ENCODE measurements around the gene IL34.
"Not testable (repeated sequence)": the region's sequence is repeated elsewhere in the genome, so short reads cannot be mapped to it uniquely, and the experiment has no call there.

IL34 gene

DNA sequence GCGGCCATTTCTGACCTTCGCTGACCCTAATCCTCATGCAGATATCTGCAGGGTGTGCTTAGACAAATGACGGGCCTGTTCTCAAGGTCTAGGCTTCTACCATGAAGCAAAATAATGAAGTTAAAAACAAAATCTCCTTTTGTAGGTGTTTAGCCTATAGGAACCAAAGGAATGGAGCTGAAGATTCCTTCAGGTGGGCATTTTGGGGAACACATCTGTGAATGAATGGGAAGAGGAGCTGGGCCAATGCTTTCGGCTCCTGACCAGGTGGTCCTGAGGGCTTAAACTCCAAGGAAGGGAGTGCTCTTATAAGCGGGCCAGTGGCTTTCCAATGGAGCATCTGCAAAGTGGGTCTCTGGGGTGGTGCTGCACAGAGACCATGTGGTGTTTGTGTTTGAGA is 14.1 kb upstream of the IL34 start:
- DNase-seq (ENCODE audit: low read depth), result no peak

DNA sequence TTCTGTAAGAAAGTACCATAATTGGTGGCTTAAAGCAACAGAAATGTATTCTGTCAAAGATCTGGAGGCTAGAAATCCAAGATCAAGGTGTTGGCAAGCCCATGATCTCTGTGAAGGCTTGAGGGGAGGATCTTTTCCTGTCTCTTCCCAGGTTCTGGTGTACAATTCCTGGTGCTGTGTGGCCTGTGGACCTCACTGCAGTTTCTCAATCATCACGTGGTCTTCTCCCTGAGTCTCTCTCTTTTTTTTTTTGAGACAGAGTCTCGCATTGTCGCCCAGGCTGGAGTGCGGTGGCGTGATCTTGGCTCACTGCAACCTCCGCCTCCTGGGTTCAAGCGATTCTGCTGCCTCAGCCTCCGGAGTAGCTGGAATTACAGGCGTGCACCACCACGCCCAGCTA is 12.7 kb upstream of the IL34 start:
- DNase-seq (ENCODE audit: low read depth), result not testable (repeated sequence)

DNA sequence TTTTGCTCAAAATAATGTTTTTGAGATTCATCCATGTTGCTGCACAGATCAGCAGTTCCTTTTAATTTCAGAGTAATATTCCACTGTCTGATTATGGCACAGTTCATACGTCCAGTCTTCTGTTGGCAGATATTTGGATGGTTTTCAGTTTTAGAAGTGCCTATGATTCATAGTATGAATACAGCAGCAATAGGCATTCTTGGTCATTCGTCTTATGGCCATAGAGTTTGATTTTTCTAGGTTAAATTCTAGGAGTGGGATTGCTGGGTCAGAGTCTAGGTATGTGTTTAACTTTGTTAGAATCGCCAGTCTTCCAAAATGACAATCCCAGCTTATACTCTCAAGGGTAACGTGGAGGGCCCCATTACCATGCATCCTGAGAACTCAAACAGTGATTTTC is 11.5 kb upstream of the IL34 start:
- DNase-seq (ENCODE audit: low read depth), result no peak

DNA sequence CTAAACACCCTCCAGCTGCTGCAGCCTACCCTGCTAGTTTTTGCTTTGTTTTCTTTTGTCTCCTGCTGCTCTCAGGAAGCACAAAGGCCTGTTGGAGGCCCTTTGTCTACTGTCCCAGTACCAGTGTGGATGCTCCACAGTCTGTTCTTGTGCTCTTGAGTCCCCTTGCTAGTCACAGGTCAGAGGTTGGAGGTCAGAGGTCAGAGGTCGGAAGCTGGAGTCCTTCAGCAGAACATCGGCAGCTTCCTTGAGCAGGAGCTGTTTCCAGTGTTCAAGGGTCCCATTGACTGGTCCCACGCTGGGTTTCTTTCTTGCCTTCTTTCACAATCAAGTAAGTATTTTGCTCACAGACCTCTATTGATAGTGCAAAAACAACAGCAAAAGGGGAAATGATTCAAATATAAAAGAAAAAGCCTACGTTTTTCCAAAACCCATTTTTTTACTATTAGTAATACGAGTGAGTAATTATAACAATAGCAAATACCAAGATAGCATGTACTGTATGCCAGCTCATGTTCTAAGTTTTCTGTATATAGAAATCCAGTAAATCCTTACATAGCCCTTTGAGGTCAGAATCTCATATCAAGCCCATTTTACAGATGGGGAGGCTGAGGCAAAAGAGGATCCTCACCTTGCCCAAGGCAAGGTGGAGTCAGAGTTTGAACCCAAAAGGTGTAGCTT is 10.9 kb upstream of the IL34 start:
- no peak for DNase-seq (ENCODE audit: low read depth)

DNA sequence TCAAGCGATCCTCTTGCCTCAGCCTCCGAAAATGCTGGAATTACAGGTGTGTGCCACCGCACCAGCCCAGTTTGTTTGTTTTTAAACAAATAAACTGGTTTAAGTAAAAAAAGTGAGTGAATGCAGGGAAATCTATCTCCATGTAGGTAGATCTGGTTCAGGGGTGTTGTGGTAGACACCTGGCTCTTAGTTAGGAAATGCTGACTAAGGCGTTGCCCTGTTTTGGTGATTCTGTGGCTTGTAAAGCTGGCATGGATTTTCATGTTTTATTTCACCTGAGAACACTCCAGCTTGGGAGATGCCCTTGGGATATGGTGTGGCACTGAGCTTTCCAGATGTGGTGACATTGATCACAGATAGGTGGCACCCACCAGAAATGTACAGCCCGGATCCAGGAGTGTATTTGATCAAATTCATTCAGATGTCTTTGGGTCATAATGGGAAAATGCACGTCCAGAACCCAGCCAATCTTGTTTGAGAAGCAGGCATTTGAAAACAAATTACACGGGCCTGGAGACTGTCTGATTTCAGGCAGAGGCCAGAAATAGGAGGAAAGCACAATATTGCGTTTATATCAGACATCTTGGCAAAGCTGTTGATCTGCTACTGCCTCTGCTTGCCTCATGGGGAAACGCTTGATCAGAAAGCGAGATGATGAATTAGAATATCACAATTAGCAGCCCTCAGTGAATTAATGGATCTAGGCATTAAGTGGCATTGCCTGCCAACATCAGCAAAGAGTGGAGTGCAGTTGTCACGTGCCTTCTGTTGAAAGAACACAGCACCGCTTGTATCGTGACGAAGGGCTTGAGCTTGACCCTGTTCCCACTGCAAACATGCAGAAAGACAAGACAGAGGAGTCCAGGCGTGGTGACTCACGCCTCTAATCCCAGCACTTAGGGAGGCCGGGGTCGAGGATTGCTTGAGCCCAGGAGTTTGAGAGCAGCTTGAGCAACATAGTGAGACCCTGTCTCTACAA is 7.3 kb upstream of the IL34 start:
- no peak for DNase-seq (ENCODE audit: low read depth)

DNA sequence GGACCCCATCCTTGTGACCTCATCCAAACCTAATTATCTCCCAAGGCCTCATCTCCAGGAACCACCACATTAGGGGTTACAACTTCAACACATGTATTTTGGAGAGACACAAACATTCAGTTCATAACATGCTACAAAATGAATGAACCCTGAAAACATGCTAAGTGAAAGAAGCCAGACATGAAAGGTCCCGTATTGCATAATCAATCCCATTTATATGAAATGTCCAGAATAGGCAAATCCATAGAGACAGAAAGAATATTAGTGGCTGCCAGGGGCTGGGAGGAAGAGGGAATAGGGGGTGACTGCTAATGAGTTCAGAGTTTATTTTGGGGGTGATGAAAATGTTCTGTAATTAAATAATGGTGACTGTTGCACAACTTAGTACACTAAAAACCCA is 3.7 kb upstream of the IL34 start:
- no peak for DNase-seq (ENCODE audit: low read depth)

DNA sequence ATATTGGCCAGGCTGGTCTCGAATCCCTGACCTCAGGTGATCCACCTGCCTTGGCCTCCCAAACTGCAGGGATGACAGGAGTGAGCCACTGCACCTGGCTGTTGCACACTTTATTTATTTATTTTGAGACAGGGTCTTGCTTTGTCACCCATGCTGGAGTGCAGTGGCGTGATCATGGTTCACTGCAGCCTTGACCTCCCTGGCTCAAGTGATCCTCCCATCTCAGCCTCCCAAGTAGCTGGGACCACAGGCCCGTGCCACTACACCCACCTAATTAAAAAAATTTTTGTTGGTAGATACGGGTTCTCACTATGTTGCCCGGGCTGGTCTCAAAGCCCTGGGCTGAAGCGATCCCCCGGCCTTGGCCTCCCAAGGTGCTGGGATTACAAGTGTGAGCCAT is 3.1 kb upstream of the IL34 start:
- DNase-seq (ENCODE audit: low read depth), result not testable (repeated sequence)

DNA sequence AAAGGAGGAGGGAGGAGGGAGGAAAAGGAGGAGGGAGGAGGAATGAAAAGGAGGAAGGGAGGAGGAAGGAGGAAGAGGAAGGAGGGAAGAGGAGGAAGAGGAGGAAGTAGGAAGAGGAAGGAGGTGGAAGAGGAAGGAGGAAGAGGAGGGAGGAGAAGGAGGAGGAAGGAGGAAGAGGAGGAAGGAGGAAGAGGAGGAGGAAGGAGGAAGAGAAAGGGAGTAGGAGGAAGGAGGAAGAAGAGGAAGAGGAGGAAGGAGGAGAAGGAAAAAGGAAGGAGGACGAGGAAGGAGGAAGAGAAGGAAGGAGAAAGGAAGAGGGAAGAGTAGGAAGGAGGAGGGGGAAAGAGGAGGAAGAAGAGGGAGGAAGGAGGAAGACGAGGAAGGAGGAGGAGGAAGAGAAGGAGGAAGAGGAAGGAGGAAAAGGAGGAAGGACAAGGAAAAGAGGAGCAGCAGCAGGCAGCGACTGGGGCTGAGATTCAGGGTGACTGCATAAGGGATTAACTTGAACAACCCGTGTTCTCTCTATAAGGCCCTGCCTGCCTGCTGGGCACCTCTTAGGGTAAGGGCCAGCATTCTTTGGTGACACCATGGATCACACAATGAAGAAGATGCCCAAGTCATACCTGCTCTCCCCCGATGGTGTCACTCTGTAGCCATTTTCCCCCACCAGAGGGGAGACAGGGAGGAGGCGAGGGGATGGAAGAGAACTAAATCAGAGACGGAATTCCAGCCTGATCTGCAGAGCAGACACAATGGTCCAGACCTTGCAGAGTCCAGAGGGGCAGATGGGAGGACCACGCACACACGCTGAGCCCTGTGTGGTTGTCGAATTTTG is 1.4 kb upstream of the IL34 start:
- DNase-seq (ENCODE audit: low read depth), result no peak

DNA sequence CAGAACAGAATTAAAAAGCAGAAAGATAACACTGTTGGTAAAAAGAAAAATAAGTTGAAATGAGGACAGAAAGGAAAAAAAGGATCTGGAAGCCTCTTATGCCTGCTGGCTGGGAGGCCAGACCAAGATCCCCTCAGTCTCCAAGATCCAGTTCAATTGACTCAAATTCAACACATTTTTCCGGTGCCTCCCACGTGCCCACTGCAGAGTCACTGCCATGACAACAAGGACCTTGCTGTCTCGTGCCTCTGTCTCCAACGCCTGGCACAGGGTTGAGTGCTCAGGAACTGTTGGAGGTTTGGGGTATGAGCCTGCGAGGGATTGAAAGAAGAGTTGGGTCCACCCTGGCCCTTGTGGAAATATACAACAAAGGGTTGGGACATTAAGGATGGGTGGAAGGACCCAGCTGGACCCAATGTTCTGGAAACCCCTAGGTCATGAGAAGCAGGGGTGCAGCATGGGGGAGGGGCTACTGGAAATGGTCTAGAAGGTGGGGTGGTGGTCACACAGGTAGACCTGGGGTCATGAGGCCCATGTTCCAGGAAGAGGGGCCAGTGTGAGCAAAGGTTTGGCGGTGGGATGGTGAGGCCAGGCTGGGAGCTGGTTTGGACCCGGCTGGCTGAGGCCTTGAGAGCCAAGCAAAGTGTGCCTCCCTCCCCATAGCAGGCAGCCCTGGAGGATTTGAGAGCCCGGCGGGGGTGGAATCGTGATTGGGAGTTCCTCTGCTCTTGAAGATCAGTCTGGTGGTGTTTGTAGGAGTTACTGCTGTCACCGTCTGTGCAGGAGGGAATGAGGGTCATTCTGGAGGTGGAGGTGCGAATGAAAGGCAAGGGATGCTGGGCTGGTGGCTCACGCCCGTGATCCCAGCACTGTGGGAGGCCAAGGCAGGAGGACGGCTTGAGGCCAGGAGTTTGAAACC is 1.3 kb downstream of the IL34 start:
- no peak for DNase-seq (ENCODE audit: low read depth)

DNA sequence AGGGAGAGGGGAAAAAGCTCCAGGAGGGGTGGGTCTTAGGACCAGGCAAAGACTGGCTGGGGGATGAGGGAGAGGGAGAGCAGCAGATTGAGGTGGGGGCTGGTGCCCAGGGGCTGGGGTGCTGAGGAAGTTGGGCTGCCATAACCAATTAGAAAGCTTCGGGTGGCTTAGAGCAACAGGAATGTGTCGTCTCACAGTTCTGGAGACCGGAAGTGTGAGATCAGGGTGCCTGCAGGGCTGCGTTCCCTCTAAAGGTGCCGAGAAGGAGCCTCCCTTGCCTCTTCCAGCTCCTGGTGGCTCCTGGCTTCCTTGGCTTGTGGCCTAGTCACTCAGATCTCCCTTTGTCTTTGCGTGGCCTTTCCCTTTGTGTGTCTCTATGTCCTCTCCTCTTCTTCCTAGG is 2.2 kb downstream of the IL34 start:
- no peak for DNase-seq (ENCODE audit: low read depth)

DNA sequence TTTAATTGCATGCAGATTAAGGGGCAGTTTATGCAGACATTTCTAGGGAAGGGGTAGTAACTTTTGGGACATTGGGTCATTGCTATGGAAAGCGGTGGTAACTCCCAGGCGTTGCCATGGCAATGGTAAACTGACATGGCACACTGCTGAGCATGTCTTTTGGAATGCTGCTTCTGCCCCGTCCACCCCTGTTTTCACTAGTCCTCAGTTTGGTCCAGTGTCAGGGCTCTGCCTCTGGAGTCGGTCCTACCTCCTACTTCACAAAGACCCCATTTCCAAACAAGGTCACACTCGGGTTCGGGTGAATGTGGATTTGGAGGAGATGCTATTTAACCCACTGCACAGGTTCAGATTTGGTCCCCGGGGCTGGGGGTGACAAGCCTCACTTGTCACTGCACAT is 2.9 kb downstream of the IL34 start:
- DNase-seq (ENCODE audit: low read depth), result no peak

DNA sequence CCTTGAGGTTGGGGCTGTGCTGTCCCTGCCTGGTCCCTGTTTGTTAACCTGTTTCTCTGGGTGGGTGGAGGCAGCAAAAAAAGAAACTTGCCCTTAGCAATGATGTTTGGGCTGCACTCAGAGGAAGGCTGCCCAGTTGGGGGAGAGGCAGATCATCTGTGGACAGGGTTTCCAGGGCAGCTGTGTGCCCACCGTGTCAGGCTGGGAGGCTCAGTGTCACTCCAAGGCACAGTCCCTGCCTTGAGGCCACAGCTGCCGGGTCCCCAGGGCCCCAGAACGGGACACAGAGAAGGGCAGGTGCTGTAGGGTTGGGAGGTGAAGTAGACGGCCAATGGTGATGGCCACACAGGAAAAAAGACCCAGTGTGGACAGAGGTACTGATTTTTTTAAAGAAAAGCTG is 3.9 kb downstream of the IL34 start:
- no peak for DNase-seq (ENCODE audit: low read depth)

DNA sequence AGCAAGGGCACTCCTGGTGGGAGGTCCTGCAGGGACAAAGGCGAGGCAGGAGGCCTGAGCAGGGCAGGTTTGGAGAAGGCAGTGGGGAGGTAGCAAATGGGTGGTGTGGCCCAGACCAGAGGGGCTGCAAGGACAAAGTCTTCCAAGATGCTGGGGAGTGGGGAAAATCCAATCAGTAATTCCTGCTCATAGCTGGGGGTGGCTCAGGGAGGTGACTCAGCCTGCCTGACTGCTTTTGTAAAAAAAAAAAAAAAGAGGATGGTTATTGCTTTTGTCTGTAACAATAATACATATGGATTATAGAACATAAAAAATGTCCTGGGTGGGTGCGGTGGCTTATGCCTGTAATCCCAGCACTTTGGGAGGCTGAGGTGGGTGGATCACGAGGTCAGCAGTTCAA is 5.2 kb downstream of the IL34 start:
- no peak for DNase-seq (ENCODE audit: low read depth)

DNA sequence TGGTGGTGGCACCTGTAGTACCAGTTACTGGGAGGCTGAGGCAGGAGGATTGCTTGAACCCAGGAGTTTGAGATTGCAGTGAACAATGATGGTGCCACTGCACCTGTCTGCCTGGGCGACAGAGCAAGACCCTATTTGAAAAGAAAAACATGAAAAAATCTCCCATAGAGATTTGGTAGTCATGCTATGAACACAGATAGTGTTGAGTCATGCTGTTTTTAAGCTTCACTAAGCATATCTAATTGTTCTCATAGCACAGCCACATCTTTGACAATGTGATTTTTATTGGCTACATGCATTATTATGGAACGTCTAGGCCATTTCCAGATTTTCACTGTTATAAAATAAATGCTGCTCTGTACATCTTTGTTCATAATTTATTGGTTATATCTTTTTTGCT is 6.0 kb downstream of the IL34 start:
- DNase-seq (ENCODE audit: low read depth), result no peak

DNA sequence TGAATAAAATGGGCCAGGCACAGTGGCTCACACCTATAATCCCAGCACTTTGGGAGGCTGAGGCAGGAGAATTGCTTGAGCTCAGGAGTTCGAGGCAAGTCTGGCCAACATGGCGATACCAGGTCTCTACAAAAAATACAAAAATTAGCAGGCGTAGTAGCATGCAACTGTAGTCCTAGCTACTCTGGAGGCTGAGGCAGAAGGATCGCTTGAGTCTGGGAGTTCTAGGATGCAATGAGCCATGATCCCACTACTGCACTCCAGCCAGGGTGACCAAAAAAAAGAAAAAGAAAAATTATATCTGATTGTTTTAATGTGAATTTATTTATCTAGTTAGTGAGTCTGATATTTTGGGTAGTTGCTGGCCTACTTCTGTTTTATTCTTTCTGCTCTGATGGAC is 7.0 kb downstream of the IL34 start:
- DNase-seq (ENCODE audit: low read depth), result no peak

DNA sequence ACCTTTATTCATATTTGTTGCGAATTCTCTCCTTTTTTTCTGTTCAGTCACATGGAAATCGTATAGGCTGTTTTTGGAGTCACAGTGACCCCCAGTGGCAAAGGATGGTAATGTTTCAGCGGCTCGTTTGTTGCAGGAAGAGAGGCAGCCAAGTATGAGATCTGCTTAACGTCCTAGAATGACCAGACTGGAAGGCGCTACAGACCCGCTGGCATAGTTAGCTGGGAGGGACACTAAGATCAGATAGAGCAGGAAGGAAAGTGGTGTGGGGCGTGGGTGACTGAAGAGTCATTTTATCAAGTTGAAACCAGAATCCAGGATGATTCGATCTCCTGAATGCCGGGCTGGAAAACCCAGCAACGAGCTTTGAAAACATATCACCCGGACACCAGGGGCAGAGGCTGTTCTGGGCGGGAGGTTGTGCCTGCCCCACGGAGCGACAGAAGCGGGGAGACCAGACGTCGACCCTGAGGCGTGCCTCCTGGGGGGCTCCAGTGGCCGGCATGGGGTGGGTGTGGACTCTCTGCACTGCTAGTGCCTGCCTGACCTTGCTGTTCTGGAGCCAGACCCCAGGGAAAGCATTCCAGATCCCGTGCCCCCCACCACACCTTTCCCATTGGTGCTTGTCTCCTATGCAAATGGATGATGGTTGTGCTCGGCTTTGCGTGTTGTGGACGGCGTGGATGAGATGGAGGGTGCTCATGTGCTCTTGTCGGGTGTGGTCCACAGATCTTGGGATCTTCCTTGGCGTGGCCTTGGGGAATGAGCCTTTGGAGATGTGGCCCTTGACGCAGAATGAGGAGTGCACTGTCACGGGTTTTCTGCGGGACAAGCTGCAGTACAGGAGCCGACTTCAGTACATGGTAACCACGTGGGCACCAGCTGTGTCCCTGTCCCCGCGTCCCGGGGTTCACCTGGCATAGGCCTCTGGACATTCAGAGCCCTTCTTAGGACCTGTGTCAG is 7.7 kb downstream of the IL34 start:
- DNase-seq (ENCODE audit: low read depth), result peak; percentile 71

DNA sequence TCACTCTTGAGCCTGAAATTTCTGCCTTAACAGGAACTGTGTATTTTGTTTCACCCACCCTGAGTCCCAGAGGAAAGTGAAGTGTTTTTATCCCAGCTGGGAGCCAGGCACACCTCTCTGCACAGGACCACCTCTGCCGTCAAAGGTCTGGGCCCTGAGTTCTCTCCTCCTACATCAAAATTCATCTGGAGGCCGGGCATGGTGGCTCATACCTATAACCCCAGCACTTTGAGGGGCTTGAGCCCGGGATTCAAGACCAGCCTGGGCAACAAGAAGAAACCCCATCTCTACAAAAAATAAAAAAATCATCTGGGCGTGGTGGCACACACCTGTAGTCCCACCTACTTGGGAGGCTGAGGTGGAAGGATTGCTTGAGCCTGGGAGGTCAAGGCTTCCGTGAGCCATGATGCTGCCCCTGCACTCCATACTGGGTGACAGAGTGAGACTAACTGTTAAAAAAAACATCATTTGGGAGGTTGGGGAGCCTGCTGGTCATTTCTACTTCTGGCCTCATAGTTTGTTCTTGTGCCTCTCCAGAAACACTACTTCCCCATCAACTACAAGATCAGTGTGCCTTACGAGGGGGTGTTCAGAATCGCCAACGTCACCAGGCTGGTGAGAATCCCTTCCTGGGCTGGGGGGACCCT is 9.8 kb downstream of the IL34 start:
- DNase-seq (ENCODE audit: low read depth), result no peak

DNA sequence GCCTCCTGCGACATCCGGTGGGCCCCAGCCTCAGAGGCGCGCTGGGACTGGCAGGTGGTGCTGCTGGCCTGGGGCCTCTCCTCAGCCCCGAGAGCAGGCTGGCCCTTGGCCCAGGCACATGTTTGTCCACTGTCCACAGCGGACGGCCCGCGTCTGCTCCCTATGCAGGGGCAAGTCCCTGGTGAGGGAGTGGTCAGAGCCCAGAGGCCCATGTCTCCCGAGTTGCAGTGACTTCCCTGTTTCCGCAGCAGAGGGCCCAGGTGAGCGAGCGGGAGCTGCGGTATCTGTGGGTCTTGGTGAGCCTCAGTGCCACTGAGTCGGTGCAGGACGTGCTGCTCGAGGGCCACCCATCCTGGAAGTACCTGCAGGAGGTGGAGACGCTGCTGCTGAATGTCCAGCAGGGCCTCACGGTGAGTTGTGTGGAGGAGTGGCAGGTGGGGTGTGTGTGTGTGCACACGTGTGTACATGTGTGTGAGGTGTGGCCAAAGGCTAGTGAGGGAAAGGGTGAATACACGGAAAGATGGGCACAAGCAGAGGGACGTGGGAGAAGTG is 10.4 kb downstream of the IL34 start:
- no peak for DNase-seq (ENCODE audit: low read depth)

DNA sequence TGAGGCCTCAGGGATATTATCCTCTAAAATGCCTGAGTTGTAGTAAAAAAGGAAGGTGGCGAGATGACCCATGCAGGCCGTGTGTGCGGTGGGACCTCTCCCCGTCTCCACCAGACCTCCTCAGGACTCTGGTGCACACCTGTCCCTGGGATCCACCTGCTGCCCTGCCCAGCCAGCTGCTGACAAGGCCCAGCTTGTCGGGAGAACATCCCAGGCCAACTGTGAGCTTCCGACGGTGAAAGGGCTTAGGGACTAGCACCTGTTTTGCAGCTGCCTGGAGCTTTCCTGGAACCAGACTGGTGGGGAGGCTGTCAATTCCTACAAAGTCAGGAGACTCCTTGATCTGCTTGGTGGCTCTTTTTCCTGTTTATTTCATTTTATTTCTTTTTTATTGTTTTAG is 11.6 kb downstream of the IL34 start:
- no peak for DNase-seq (ENCODE audit: low read depth)

DNA sequence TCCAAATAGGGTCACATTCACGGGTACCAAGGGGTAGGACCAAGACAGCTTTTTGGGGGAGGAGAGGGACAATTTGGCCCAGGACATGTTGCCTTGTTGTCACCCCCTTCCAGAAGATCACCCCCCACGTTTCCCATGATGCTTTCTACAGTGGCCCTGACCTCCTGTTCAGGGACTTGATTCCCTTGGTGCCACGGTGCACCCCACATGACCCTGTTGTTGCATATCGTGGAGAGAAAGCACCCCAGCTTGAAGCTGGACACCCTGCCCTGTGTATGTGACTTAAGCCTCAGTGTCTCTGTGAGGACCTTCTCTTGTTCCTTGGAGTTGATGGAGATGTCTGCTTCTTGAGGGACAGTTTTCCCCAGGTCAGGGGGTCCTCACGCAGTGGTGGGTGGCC is 12.6 kb downstream of the IL34 start:
- DNase-seq (ENCODE audit: low read depth), result no peak

Data from GM04504 (cell line).